ENCODE data around the gene ADGRE2. TPM values are rescaled to one million over a fixed set of nuclear protein-coding genes. Genes with fewer than 3 reads are reported as not detected.

The ADGRE2 gene
- total RNA-seq, 1 donor from 2014 or later, result 0.26 TPM

GRCh38 chr19:14731200-14731599 is 47.2 kb downstream of the ADGRE2 start:
- no peak for TF ChIP-seq CTCF (IDR thresholded peaks at IDR 0.05; ENCODE audit: insufficient read depth, low read length, severe bottlenecking)
- no peaks in the 10 kb centered on the region for H3K36me3 ChIP-seq (ENCODE audit: control insufficient read depth, insufficient read depth, low read length)
- H3K4me3 ChIP-seq (ENCODE audit: low read depth, low read length), result no peak overlapping the region
- FAIRE-seq (no peak), DNase-seq (ENCODE audit: low read depth) (no peak)
- no peaks in the 10 kb centered on the region for H3K27me3 ChIP-seq (ENCODE audit: control insufficient read depth, insufficient read depth, low read length)

- FAIRE-seq (no peak), DNase-seq (ENCODE audit: low read depth) (no peak)
- Histone ChIP-seq H3K36me3 (ENCODE audit: control insufficient read depth, insufficient read depth, low read length) (no peaks in the 10 kb centered on the region), H3K27me3 (ENCODE audit: control insufficient read depth, insufficient read depth, low read length) (no peaks in the 10 kb centered on the region), H3K4me3 (ENCODE audit: low read depth, low read length) (no peak overlapping the region)
- no peak for TF ChIP-seq CTCF (IDR thresholded peaks at IDR 0.05; ENCODE audit: insufficient read depth, low read length, severe bottlenecking)
Measured at GRCh38 chr19:14728595-14728994, 49.8 kb downstream of the ADGRE2 start.

- TF ChIP-seq CTCF (IDR thresholded peaks at IDR 0.05; ENCODE audit: insufficient read depth, low read length, severe bottlenecking), result no peak
- no peak for FAIRE-seq
- peaks cover 1% of the 10 kb centered on the region for H3K36me3 ChIP-seq (ENCODE audit: control insufficient read depth, insufficient read depth, low read length)
- H3K27me3 ChIP-seq (ENCODE audit: control insufficient read depth, insufficient read depth, low read length), result no peaks in the 10 kb centered on the region
- DNase-seq (ENCODE audit: low read depth), result no peak
- no peak overlapping the region for H3K4me3 ChIP-seq (ENCODE audit: low read depth, low read length)
Measured at GRCh38 chr19:14722127-14722526, 56.2 kb downstream of the ADGRE2 start.

- peaks cover 5% of the 10 kb centered on the region for H3K36me3 ChIP-seq (ENCODE audit: control insufficient read depth, insufficient read depth, low read length)
Measured at GRCh38 chr19:14719162-14719561, 59.2 kb downstream of the ADGRE2 start.

GRCh38 chr19:14718522-14719116 is 59.7 kb downstream of the ADGRE2 start:
- DNase-seq (ENCODE audit: low read depth), result no peak
- FAIRE-seq, result no peak
- no peaks in the 10 kb centered on the region for H3K27me3 ChIP-seq (ENCODE audit: control insufficient read depth, insufficient read depth, low read length)
- peaks cover 5% of the 10 kb centered on the region for H3K36me3 ChIP-seq (ENCODE audit: control insufficient read depth, insufficient read depth, low read length)
- no peak for TF ChIP-seq CTCF (IDR thresholded peaks at IDR 0.05; ENCODE audit: insufficient read depth, low read length, severe bottlenecking)
- H3K4me3 ChIP-seq (ENCODE audit: low read depth, low read length), result no peak overlapping the region

More at GRCh38 chr19:14719162-14719561, 59.2 kb downstream of the ADGRE2 start:
- Histone ChIP-seq H3K27me3 (ENCODE audit: control insufficient read depth, insufficient read depth, low read length) (no peaks in the 10 kb centered on the region), H3K4me3 (ENCODE audit: low read depth, low read length) (no peak overlapping the region)
- FAIRE-seq (no peak), DNase-seq (ENCODE audit: low read depth) (no peak)
- no peak for TF ChIP-seq CTCF (IDR thresholded peaks at IDR 0.05; ENCODE audit: insufficient read depth, low read length, severe bottlenecking)

GRCh38 chr19:14715841-14716240 is 62.5 kb downstream of the ADGRE2 start:
- Histone ChIP-seq H3K36me3 (ENCODE audit: control insufficient read depth, insufficient read depth, low read length) (peaks cover 5% of the 10 kb centered on the region), H3K4me3 (ENCODE audit: low read depth, low read length) (no peak overlapping the region), H3K27me3 (ENCODE audit: control insufficient read depth, insufficient read depth, low read length) (no peaks in the 10 kb centered on the region)
- FAIRE-seq (no peak), DNase-seq (ENCODE audit: low read depth) (no peak)
- no peak for TF ChIP-seq CTCF (IDR thresholded peaks at IDR 0.05; ENCODE audit: insufficient read depth, low read length, severe bottlenecking)
